OCI-LY7 (cell line): ENCODE data around the gene IL15RA. TPM values are rescaled to one million over a fixed set of nuclear protein-coding genes. Genes with fewer than 3 reads are reported as not detected.

Experiments
- BruUV-seq: library from RNA; stranded (reverse); fragments of 400-500 nt; replicated peaks from 2 replicates; lab custom pipeline; 2021; lab: Mats Ljungman, UMichigan
- CTCF ChIA-PET: fragments of 300-600 bp; sonication (Branson Sonifier 250); formaldehyde crosslinking; loops from one replicate; lab custom pipeline; 2022; ENCODE audit warnings: antibody characterized with exemption; ENCODE audit not compliant: unreplicated experiment; lab: Charles Lee
- POLR2A ChIA-PET: fragments of 300-600 bp; sonication (Branson Sonifier 250); formaldehyde crosslinking; loops from one replicate; lab custom pipeline; 2022; ENCODE audit warnings: antibody characterized with exemption; lab: Charles Lee
- DNase-seq: peaks from one replicate; pipeline ENCODE4 v3.0.0-alpha.2; 2015; ENCODE audit warnings: low spot score
- H2AFZ ChIP-seq: fragments of 200-600 bp; sonication (generic), shearing (Covaris generic); 2 replicates; pipeline ENCODE4 v1.6.1; 2014; ENCODE audit warnings: mild to moderate bottlenecking, antibody characterized with exemption, low read length, moderate library complexity
- H3K27ac ChIP-seq: fragments of 200-600 bp; sonication (generic); 2 replicates; pipeline ENCODE4 v1.5.1; 2014; ENCODE audit warnings: mixed run types, low read depth, mild to moderate bottlenecking, moderate library complexity, low read length, inconsistent platforms; ENCODE audit not compliant: poor library complexity, severe bottlenecking
- H3K36me3 ChIP-seq: fragments of 200-600 bp; sonication (generic); 2 replicates; pipeline ENCODE4 v1.6.1; 2014; ENCODE audit warnings: mild to moderate bottlenecking, antibody characterized with exemption, low read length, moderate library complexity, mixed read lengths; ENCODE audit not compliant: insufficient read depth
- H3K4me1 ChIP-seq: fragments of 200-600 bp; sonication (generic); 2 replicates; pipeline ENCODE4 v1.5.1; 2014; ENCODE audit warnings: mild to moderate bottlenecking, low read length; ENCODE audit not compliant: insufficient read depth, poor library complexity, severe bottlenecking
- H3K4me2 ChIP-seq: fragments of 200-600 bp; sonication (generic); 2 replicates; pipeline ENCODE4 v1.6.1; 2014; ENCODE audit warnings: mild to moderate bottlenecking, low read length
- H3K4me3 ChIP-seq: fragments of 200-600 bp; sonication (generic); 2 replicates; pipeline ENCODE4 v1.5.1; 2014; ENCODE audit warnings: mild to moderate bottlenecking, low read depth, low read length; ENCODE audit not compliant: poor library complexity, severe bottlenecking
- H3K79me2 ChIP-seq: fragments of 200-600 bp; sonication (generic); 2 replicates; pipeline ENCODE4 v1.6.1; 2016; ENCODE audit warnings: low read depth, mild to moderate bottlenecking, low read length, moderate library complexity, mixed read lengths; ENCODE audit not compliant: insufficient read depth
- H3K9me2 ChIP-seq: fragments of 200-600 bp; sonication (generic); 2 replicates; pipeline ENCODE4 v1.6.1; 2016; ENCODE audit warnings: mild to moderate bottlenecking, low read length, mixed read lengths; ENCODE audit not compliant: insufficient read depth
- H3K9me3 ChIP-seq: fragments of 200-600 bp; sonication (generic); 2 replicates; pipeline ENCODE4 v1.6.1; 2014; ENCODE audit warnings: mild to moderate bottlenecking, mixed run types, low read length, mixed read lengths
- H4K20me1 ChIP-seq: fragments of 200-600 bp; sonication (generic); 2 replicates; pipeline ENCODE4 v1.6.1; 2014; ENCODE audit warnings: mild to moderate bottlenecking, antibody characterized with exemption, low read length, moderate library complexity, mixed read lengths; ENCODE audit not compliant: insufficient read depth
- EZH2phosphoT487 ChIP-seq: fragments of 200-600 bp; sonication (generic); IDR thresholded peaks from 2 replicates; pipeline ENCODE4 v1.6.1; 2018; ENCODE audit warnings: low read depth, borderline replicate concordance, mild to moderate bottlenecking, mixed run types, antibody characterized with exemption, low read length, moderate library complexity, mixed read lengths
- intact Hi-C: fragments of 100-400 bp; cut with micrococcal nuclease; formaldehyde crosslinking; loops from one replicate; pipeline ENCODE4 v1.10.0; 2022; ENCODE audit not compliant: unreplicated experiment
- total RNA-seq, 2 experiments: library from RNA; depleted of rRNA in 1 of 2; stranded (reverse); fragments of >200 nt in 1 of 2; shearing (Covaris generic) in 1 of 2; gene quantifications; 2 replicates each; pipeline ENCODE4 v1.2.3, GENCODE V29; 2014 to 2022
- TF ChIP-seq, protein P1 (sequence below): fragments of 200-600 bp; sonication (generic); conservative IDR thresholded peaks from 2 replicates; pipeline ENCODE4 v1.5.1; 2014; ENCODE audit warnings: mild to moderate bottlenecking, antibody characterized with exemption, low read length, moderate library complexity, mixed read lengths

The IL15RA gene
- total RNA-seq, 2 experiments from 2014 or later: 5.9 to 14.5 TPM

DNA sequence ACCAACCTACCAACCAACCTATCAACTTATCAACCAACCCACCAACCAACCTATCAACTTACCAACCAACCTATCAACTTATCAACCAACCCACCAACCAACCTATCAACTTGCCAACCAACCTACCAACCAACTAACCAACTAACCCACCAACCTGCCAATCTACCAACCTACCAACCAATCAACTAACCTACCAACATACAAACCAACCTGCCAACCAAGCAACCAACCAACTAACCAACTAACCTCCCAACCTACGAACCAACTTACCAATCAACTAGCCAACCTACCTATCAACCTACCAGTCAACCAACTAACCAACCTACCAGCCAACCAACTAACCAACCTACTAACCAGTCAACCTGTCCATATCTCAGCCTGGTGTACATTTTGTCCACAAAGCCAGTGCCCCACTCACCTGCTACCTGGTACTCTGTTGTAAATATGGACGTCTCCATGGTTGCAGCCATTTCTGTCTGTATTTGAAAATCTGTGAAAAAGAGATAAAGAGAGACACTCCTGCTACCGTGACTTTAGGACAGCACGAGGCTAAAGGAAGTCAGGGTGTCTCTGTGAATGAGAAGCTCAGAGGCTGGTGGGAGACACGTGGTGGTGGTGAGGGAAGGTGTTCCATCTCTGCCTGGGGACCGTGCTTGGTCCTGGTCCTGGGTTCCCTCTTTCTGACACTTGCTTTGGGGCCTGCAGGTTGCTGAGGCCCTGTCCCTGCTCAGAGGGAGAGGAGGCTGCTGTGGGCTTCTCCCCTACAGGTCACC is 41.9 kb upstream of the IL15RA start:
- POLR2A ChIA-PET: interaction anchor here (0.9 kb wide), 2 partner anchors 9 to 65 kb away, joined by 3 read pairs; no protein-coding TSS in a partner anchor
- BruUV-seq: no TSS peak
- no peak overlapping the region for H3K4me3 ChIP-seq
- CTCF ChIA-PET: no interaction called here
- no peaks in the 10 kb centered on the region for H3K9me2 ChIP-seq
- peak overlapping the region; percentile 2 for H3K27ac ChIP-seq
- H3K9me3 ChIP-seq: no peaks in the 10 kb centered on the region
- H3K4me2 ChIP-seq: no peak overlapping the region
- H3K79me2 ChIP-seq: no peaks in the 10 kb centered on the region
- intact Hi-C loops: loop anchor here (10.0 kb wide), 1 partner anchor 386 kb away; no protein-coding TSS in a partner anchor
- no peaks in the 10 kb centered on the region for H4K20me1 ChIP-seq
- H2AFZ ChIP-seq: no peak overlapping the region
- H3K4me1 ChIP-seq: peaks cover 23% of the 10 kb centered on the region
- peaks cover 52% of the 10 kb centered on the region for H3K36me3 ChIP-seq
- DNase-seq: peak; percentile 30
- TF ChIP-seq, protein P1, sequence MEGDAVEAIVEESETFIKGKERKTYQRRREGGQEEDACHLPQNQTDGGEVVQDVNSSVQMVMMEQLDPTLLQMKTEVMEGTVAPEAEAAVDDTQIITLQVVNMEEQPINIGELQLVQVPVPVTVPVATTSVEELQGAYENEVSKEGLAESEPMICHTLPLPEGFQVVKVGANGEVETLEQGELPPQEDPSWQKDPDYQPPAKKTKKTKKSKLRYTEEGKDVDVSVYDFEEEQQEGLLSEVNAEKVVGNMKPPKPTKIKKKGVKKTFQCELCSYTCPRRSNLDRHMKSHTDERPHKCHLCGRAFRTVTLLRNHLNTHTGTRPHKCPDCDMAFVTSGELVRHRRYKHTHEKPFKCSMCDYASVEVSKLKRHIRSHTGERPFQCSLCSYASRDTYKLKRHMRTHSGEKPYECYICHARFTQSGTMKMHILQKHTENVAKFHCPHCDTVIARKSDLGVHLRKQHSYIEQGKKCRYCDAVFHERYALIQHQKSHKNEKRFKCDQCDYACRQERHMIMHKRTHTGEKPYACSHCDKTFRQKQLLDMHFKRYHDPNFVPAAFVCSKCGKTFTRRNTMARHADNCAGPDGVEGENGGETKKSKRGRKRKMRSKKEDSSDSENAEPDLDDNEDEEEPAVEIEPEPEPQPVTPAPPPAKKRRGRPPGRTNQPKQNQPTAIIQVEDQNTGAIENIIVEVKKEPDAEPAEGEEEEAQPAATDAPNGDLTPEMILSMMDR: no peak
- no peak for TF ChIP-seq EZH2phosphoT487

- Histone ChIP-seq H3K9me3 (no peaks in the 10 kb centered on the region), H3K79me2 (no peaks in the 10 kb centered on the region), H3K9me2 (no peaks in the 10 kb centered on the region), H3K27ac (no peak overlapping the region), H3K4me2 (no peak overlapping the region), H4K20me1 (no peaks in the 10 kb centered on the region), H3K36me3 (peaks cover 44% of the 10 kb centered on the region), H3K4me3 (no peak overlapping the region), H3K4me1 (peaks cover 28% of the 10 kb centered on the region), H2AFZ (no peak overlapping the region)
- TF ChIP-seq, protein P1: no peak
- TF ChIP-seq EZH2phosphoT487: no peak
- CTCF ChIA-PET: no interaction called here
- POLR2A ChIA-PET: no interaction called here
- intact Hi-C loops: loop anchor here (10.0 kb wide), 1 partner anchor 386 kb away; no protein-coding TSS in a partner anchor
- no peak for DNase-seq
- BruUV-seq: no TSS peak
Observed at GRCh38 chr10:6018422-6018821, 41.1 kb upstream of the IL15RA start.
